Pulmonary artery endothelial cell (primary cell): ENCODE results near the gene GABRE. TPM values are rescaled to one million over a fixed set of nuclear protein-coding genes. Genes with fewer than 3 reads are reported as not detected.
A peak's percentile ranks its signal among the peaks of the same experiment; 100 is the strongest.

Experiments
- DNase-seq: peaks from one replicate; pipeline ENCODE4 v3.0.0-alpha.2; 2011; ENCODE audit warnings: low read depth, low spot score
- total RNA-seq: library from RNA; depleted of rRNA; stranded (reverse); fragments of >200 nt; gene quantifications from 2 replicates; pipeline ENCODE4 v1.2.3, GENCODE V29; 2014

The GABRE gene
- total RNA-seq = 3.7 and 7.1 TPM in 2 replicates

DNA sequence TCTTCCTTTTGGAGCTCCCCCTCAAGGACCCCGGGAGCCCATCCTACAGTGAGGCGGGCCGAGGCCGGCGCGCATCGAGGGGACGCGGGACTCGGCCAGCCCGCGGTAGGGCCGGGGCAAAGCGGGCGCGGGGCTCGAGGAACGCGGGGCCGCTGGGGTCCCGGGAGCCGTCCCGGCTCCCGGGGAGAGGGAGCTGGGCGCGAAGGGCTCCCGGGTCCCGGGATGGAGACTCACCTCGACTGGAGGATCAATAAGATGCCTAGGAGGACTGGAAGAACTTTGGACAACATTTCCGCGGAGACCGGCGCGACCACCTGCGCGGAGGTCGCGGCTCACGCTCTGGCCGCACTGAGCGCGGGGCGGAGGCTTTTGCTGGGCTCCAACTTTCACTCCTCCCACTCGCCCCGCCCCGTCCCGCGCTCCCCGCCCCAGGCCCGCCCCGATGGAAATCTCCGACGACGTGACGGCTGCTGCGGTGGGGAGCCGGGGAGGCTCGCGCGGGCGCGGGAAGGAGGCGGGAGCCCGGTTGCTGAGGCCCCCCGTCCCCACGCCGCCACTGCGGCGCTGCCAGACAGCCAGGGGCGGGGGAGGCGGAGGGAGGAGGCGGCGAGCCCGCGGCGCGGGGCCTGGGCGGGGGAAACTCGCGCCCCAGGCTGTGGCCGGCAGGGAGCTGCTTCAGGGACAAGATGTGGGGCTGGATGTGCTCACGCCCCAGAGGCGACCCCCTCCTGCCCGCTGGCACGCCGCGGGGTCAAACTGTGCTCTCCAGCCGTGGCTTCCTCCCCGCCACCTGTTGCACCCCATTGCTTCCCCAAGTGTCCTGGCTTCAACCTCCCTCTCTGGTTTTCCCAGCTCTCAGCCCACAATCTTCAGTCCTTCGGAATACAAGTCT is at the start of gene GABRE:
Gene GABRE (minus strand): TSS at position 341 of the 892 bp plus-strand sequence. CDS start 51 bp downstream, at position 290.
- no peak for DNase-seq

- no peak for DNase-seq
Observed at GRCh38 chrX:152020888-152021287, 46.4 kb upstream of the GABRE start.

DNA sequence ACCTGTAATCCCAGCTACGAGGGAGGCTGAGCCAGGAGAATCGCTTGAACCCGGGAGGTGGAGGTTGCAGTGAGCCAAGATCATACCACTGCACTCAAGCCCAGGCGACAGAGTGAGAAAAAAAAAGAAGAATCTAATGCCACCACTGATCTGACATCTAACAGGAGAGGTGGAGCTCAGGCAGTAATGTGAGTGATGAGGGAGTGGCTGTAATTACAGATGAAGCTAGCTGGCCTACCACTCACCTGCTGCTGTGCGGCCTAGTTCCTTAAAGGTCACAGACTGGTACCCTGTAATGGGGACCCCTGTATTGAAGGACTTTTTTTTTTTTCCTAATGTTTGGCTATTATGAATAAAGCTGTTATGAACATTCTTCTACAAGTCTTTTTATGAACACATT is 25.3 kb upstream of the GABRE start:
- DNase-seq = no peak

GRCh38 chrX:151997539-151997938 is 23.1 kb upstream of the GABRE start:
- no peak for DNase-seq

DNA sequence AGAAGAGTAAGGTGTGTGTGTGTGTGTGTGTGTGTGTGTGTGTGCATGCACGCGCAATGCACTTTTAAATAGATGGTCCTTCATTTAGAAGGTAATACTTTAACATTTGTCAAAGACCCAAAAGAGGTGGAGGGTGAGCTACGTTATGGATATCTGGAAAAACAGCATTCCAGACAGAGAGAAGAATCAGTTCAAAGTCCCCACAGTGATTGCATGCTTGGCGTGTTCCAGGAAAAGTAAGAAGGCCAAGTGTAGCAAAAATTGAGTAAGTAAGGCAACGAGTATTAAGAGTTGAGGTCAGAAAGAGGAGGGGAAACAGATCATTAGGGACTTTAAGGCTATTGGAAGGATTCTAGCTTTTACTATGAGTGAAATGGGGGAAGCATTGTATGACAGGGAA is 21.9 kb upstream of the GABRE start:
- DNase-seq = no peak

DNA sequence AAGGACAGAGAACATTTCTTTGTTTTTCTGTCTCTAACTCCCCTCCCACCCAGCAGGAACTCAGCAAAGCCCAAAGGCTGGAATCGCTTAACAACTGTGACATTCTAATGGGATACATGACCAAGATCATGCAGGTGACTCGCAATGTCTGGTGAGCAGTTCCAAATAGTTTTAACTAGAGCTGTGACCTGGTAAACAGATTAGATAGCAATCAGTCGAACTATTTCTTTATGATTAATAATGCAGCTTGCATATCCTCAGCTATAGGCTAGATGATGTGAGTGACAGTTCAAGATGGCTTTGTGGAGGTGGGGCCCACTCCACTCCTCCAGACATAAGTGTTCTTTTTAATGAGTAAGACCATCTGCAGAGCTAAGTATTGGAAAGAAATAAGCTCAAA is 20.0 kb upstream of the GABRE start:
- DNase-seq = no peak

GRCh38 chrX:151988706-151989299 is 14.3 kb upstream of the GABRE start:
- DNase-seq = no peak

DNA sequence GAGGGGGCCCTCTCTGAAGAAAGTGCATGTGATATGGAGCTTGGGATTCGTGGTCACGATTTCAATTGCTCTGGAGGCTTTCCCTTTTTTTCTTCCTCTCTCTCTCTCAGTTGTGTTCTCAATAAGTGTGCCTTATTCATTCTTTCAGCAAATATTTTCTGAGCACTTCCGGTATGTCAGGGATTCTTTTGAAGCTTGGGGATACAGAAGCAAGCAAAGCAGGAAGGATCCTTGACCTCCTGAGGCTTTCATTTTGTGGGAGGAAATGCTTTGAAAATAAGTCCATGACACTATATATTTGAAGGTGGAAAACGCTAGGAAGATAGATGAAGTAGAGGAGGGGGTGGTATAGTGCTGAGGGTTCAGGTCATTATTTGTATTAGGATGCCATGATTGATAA is 12.6 kb upstream of the GABRE start:
- no peak for DNase-seq

GRCh38 chrX:151985955-151986354 is 11.5 kb upstream of the GABRE start:
- DNase-seq = no peak

GRCh38 chrX:151985531-151985930 is 11.1 kb upstream of the GABRE start:
- DNase-seq = no peak

- DNase-seq = no peak
Observed at GRCh38 chrX:151984902-151985301, 10.4 kb upstream of the GABRE start.

DNA sequence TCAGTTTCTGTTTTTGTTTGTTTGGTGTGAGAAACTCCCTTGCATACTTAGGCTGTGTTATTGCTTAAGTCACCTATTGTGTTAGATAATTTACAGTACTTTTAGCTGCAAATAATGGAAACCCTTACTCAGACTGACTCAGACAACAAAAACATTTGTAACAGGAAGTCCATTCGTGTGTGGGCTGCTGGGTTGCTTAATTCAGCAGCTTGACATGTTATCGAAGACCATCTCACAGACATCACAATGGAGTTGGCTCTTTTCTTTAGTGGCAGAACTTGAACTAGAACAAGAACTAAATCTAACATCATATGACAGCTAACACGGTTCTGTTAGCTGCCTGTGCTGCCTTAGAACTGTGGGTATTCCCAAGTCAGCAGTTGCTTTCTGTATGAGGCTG is 9.9 kb upstream of the GABRE start:
- peak; percentile 67 for DNase-seq

- DNase-seq = no peak
Observed at GRCh38 chrX:151983186-151983585, 8.7 kb upstream of the GABRE start.

- peak; percentile 8 for DNase-seq
Observed at GRCh38 chrX:151982222-151982621, 7.7 kb upstream of the GABRE start.

DNA sequence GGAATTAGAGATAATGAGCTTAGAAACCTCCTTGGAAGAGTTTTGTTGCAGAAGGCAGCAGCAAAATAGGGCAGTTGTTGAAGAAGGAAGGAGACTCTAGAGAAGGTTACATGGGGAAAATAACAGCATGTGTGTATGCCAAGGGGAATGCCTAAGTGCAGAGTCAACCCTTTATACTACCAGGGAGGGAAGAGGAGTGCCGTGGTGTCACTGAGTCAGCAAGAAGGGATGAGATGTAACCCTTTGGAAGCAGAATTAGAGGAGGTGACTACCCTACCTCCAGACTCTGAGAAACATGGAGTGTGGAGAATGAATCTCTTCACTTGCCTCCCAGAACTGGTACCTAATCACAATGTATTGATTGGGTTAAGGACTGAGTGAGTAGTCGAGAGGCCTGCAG is 6.7 kb upstream of the GABRE start:
- no peak for DNase-seq

GRCh38 chrX:151977923-151978322 is 3.4 kb upstream of the GABRE start:
- no peak for DNase-seq

GRCh38 chrX:151977009-151977408 is 2.5 kb upstream of the GABRE start:
- DNase-seq = no peak

GRCh38 chrX:151975736-151976275 is 1.3 kb upstream of the GABRE start:
- DNase-seq = no peak

DNA sequence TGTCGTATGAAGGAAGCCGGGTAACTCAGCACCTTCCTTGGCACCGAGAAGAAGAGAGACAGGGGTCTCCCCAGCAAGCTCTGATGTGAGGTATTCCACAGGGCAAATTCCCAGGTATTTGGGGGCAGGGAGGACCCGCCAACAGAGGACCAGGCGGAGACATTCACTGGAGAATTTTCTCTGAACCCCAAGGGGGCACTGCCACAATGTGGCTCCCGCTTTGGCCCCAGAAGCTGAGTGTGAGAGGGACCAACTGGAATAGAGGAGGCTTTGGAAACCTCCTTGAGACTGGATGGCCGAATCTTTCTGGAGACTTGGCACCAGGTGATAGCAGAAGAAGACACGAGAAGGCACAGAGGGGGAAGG is 735 bp upstream of the GABRE start:
- DNase-seq = no peak

DNA sequence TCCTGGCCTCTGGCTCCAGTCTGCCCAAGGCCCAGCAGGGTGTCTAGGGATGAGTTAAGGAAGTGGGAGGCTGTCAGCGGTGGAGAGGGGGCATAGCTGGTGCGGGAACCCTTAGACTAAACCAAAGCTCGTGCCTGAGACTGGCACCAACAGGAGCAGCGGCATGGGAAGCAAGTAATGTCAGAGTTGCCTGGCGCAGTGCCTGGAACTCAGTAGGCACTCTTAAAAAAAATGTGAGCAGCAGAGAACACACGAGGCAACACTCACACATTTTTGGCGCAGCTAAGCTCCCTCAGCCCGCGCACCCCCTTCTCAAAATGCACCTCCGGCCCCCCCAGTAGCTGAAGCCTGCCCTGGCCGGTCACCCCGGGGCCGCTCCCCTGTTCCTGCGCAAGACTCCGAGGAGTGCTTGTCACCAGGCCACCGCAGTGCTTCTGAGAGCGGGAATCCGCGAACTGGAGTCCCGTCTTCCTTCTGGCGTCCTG is 583 bp downstream of the GABRE start:
- DNase-seq = no peak

- DNase-seq = no peak
Observed at GRCh38 chrX:151973060-151973661, 1.3 kb downstream of the GABRE start.

DNA sequence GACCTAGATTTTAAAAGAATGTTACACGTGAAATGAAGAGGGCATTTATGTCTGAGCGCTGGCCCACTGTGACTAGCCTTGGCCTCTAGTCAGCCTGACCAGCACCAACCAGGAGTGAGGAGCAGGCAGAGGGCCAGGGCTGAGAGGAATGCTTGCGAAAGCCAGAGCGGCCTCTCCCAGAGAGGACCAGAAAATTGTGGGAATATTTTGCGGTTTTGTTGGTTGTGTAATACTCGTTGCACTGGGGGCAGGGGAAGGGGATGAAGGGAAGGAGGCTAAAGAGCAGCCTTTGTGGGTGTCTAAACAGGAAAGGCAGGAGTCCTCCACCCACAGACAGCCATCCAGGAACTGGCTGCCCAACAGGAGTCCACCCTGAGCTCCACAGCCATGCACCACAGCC is 3.8 kb downstream of the GABRE start:
- DNase-seq = no peak
